Left ventricle myocardium inferior (tissue), 1 donor: Measurements from ENCODE around the gene ARFGAP1. TPM values are rescaled to one million over a fixed set of nuclear protein-coding genes. Genes with fewer than 3 reads are reported as not detected.

Experiments
- DNase-seq: peaks from one replicate; pipeline ENCODE4 v3.0.0-alpha.2; 2020
- H3K27ac ChIP-seq: fragments of 200-600 bp; replicated peaks from 2 replicates; pipeline ENCODE4 v1.8.0; 2021
- H3K27me3 ChIP-seq: fragments of 200-600 bp; 2 replicates; pipeline ENCODE4 v1.8.0; 2021; ENCODE audit warnings: low read depth
- H3K36me3 ChIP-seq: fragments of 200-600 bp; 2 replicates; pipeline ENCODE4 v1.8.0; 2021
- H3K4me1 ChIP-seq: fragments of 200-600 bp; 2 replicates; pipeline ENCODE4 v1.8.0; 2021
- H3K4me3 ChIP-seq: fragments of 200-600 bp; 2 replicates; pipeline ENCODE4 v1.8.0; 2021; ENCODE audit warnings: mild to moderate bottlenecking, moderate library complexity
- H3K9me3 ChIP-seq: fragments of 200-600 bp; replicated peaks from 2 replicates; pipeline ENCODE4 v1.8.0; 2021
- intact Hi-C: fragments of 100-400 bp; cut with micrococcal nuclease; formaldehyde crosslinking; loops from one replicate; pipeline ENCODE4 v1.11.0; 2022
- total RNA-seq: library from RNA; stranded (reverse); fragmentation: NEBNext Ultra II Directional; extraction: Animal tissue kit (Norgen Biotek cat#: 25700); gene quantifications from one replicate; pipeline ENCODE4 v1.2.1, GENCODE V29; 2021
- TF ChIP-seq, protein P1 (sequence below): fragments of 200-600 bp; IDR thresholded peaks from 2 replicates; pipeline ENCODE4 v1.8.0; 2021; ENCODE audit warnings: antibody characterized with exemption, mild to moderate bottlenecking, borderline replicate concordance
- donor health status: DM: no; HTN: yes; CAD: no; lungs with severe emphysema.

ARFGAP1 gene
- total RNA-seq, 1 donor from 2014 or later = 33.4 TPM

DNA sequence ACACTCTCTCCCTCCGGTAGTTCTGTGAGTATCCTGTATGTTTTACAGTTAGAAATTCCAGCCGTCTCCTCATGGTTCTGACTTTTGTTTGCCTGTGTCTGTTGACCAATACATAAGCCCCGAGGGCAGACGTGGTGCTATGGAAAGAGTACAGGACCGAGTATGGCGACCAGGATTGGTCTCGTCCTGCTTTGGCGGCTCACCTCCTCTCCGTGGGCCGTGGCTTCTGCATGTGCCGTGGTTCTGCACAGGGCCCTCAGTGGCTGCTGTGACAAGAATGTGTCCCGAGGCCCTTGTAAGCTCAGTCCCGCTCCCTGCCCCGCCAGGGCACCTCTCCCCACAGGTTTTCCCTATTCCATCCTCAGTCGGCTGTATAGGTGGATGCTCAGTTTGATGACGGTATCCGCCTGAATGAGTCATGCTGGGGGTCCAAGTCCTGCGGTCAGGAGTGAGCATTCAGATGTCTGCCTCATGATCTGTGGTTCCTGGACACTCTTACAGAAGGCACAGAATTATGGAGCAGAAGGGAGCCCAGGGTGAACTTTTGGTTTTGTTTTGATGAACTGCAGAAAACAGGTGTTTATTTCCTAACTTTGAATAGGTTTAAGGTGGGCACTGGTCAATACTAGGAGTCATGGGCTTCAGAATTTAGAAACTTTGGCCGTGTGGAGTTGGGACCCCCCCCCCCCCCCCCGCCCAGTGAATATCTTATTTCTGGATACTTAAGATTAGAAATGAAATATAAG, 1.2 kb downstream of the ARFGAP1 start:
- peaks cover under 1% of the 10 kb centered on the region for H3K27me3 ChIP-seq
- DNase-seq = no peak
- peaks cover 30% of the 10 kb centered on the region for H3K36me3 ChIP-seq
- peaks cover 41% of the 10 kb centered on the region for H3K4me1 ChIP-seq
- intact Hi-C loops = no loop called here
- peak overlapping the region; percentile 98 for H3K4me3 ChIP-seq
- no peaks in the 10 kb centered on the region for H3K9me3 ChIP-seq
- no peak overlapping the region for H3K27ac ChIP-seq
- TF ChIP-seq, protein P1, sequence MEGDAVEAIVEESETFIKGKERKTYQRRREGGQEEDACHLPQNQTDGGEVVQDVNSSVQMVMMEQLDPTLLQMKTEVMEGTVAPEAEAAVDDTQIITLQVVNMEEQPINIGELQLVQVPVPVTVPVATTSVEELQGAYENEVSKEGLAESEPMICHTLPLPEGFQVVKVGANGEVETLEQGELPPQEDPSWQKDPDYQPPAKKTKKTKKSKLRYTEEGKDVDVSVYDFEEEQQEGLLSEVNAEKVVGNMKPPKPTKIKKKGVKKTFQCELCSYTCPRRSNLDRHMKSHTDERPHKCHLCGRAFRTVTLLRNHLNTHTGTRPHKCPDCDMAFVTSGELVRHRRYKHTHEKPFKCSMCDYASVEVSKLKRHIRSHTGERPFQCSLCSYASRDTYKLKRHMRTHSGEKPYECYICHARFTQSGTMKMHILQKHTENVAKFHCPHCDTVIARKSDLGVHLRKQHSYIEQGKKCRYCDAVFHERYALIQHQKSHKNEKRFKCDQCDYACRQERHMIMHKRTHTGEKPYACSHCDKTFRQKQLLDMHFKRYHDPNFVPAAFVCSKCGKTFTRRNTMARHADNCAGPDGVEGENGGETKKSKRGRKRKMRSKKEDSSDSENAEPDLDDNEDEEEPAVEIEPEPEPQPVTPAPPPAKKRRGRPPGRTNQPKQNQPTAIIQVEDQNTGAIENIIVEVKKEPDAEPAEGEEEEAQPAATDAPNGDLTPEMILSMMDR = no peak

DNA sequence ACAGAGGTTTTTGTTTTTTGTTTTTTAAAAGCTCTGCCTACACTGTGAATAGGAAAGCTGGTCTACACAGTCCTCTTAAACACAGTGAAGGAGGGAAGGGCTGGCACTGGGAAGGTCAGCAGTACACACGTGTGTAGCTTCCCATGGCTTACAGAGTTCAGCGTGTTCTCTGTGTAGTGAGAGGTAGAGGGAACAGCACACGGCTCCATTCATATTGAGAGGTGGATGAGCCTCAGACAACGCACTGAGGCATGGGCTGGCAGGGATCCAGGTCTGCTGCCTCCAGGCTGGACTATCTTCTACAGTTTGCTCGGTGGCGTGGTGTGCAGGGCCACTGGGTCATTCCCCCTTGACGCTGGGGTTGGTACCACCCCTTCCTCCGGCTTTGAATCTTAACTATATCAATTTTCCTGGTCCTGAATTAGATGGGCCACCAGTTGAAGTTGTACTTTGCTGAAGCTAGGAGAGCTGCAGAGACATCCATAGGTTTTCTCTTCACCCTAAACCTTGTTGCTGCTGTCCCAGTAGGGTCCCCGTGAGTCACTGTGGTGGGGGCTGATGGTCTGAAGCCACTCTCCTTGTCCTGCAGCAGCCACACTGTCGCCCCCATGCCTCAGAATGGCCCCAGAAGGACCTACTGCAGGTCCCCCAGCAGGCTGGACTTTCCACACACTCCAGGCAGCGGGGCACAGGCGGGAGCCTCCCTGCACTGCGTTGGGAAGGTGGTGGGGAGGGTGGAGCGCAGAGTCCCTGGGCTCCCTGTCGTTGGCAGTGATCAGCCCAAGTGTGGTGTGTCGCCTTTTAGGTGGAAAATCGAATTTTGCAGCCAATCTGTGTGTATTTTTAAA, 2.0 kb downstream of the ARFGAP1 start:
- intact Hi-C loops = no loop called here
- H3K27me3 ChIP-seq = no peaks in the 10 kb centered on the region
- peaks cover 48% of the 10 kb centered on the region for H3K4me1 ChIP-seq
- H3K36me3 ChIP-seq = peaks cover 38% of the 10 kb centered on the region
- H3K9me3 ChIP-seq = no peaks in the 10 kb centered on the region
- TF ChIP-seq, protein P1 = no peak
- no peak for DNase-seq
- peak overlapping the region; percentile 98 for H3K4me3 ChIP-seq
- no peak overlapping the region for H3K27ac ChIP-seq

DNA sequence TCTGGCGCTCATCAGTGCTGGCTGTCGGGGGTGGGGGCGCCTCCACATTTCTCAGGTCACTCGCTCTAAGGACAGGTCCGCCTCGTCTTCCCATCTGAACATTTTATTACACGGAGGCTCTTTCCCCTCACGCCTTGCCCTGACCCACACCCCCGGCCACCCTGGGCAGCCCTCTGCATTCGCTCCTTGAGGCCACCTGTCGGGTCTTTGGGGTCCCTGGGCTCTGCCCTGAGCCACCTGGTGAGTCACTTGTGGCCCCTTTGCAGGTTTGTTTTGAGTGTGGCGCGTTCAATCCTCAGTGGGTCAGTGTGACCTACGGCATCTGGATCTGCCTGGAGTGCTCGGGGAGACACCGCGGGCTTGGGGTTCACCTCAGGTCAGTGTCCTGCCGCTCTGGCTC, 3.2 kb downstream of the ARFGAP1 start:
- TF ChIP-seq, protein P1 = no peak
- peaks cover 50% of the 10 kb centered on the region for H3K36me3 ChIP-seq
- no peak for DNase-seq

DNA sequence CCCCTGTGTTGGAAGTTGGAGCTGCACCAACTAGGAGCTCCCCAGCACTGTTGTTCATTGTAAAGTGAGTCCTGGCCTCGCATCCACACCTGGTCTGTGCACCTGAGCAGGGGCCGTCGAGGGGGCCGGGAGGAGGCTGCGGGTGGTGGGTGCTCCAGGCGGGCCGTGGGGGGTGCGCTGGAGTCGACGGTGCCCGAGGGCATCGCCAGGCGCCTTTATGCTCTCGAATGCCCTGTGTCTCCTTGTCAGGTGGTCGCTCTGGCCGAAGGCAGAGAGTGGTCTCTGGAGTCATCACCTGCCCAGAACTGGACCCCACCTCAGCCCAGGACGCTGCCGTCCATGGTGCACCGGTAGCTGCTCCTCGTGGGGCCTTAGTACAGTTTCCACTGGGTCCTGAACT, 4.3 kb downstream of the ARFGAP1 start:
- Histone ChIP-seq H3K36me3 (peaks cover 56% of the 10 kb centered on the region), H3K4me1 (peaks cover 50% of the 10 kb centered on the region), H3K9me3 (no peaks in the 10 kb centered on the region), H3K27ac (no peak overlapping the region), H3K4me3 (no peak overlapping the region), H3K27me3 (no peaks in the 10 kb centered on the region)
- DNase-seq = no peak
- intact Hi-C loops = no loop called here
- TF ChIP-seq, protein P1 = no peak

More for the DNA sequence above, 3.2 kb downstream of the ARFGAP1 start:
- Histone ChIP-seq H3K9me3 (no peaks in the 10 kb centered on the region), H3K4me3 (no peak overlapping the region), H3K27ac (no peak overlapping the region), H3K27me3 (no peaks in the 10 kb centered on the region), H3K4me1 (peaks cover 54% of the 10 kb centered on the region)
- intact Hi-C loops = no loop called here

DNA sequence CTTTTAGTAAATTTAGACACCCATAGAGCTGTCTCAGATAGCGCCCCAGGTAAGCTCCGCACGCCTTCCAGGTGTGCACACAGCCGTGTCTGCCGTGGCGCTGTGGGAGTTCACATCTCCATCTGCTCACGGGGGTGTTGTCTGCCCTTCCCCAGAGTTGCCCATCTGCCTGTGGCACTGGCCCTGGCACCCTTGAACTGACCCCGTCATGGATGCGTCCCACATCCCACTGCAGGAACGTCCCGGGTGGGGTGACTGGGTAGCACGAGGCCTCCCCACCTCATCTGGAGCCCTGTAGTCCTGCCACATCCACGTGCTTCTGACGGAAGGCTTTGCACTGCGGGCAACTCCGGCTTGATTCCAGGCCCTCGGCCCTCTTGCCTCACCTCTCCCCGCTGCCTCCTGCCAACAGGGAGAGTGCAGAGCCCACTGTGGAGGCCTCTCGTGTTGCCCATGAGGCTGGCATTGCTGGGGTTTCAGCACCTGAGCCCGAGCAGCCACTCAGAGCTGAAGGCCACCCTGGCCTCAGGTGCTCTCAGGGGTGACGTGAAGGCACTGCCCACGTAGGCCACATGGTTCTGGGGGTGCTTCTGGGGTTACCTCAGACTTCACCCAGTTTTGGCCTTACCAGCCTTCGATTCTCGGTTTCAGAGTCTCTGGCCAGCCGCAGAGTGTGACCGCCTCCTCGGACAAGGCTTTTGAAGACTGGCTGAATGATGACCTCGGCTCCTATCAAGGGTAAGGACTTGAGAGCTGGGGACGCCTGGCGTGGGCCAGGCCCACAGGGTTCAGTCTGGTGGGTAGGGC, 5.1 kb downstream of the ARFGAP1 start:
- Histone ChIP-seq H3K27ac (no peak overlapping the region), H3K9me3 (no peaks in the 10 kb centered on the region), H3K36me3 (peaks cover 61% of the 10 kb centered on the region), H3K4me1 (peaks cover 42% of the 10 kb centered on the region), H3K27me3 (no peaks in the 10 kb centered on the region), H3K4me3 (no peak overlapping the region)
- TF ChIP-seq, protein P1 = no peak
- intact Hi-C loops = no loop called here
- DNase-seq = no peak
